Neuron (in vitro differentiated cells): ENCODE measurements around the gene SLC4A11.

ENCODE experiments used
- H2AFZ ChIP-seq: one replicate; pipeline ENCODE4 v1.6.1; 2013; ENCODE audit warnings: low read depth, mild to moderate bottlenecking, inconsistent platforms, low read length, moderate library complexity
- H3K27me3 ChIP-seq: one replicate; pipeline ENCODE4 v1.6.1; 2013; ENCODE audit warnings: low read length; ENCODE audit not compliant: insufficient read depth
- H3K36me3 ChIP-seq: one replicate; pipeline ENCODE4 v1.6.1; 2013; ENCODE audit warnings: low read length; ENCODE audit not compliant: insufficient read depth
- H3K4me1 ChIP-seq: one replicate; pipeline ENCODE4 v1.6.1; 2013; ENCODE audit warnings: low read length; ENCODE audit not compliant: insufficient read depth
- H3K4me3 ChIP-seq: 2 replicates; pipeline ENCODE4 v1.5.1; 2013; ENCODE audit warnings: mild to moderate bottlenecking, low read length, moderate library complexity
- H3K9me3 ChIP-seq: one replicate; pipeline ENCODE4 v1.6.1; 2013; ENCODE audit warnings: low read length

SLC4A11 gene

DNA sequence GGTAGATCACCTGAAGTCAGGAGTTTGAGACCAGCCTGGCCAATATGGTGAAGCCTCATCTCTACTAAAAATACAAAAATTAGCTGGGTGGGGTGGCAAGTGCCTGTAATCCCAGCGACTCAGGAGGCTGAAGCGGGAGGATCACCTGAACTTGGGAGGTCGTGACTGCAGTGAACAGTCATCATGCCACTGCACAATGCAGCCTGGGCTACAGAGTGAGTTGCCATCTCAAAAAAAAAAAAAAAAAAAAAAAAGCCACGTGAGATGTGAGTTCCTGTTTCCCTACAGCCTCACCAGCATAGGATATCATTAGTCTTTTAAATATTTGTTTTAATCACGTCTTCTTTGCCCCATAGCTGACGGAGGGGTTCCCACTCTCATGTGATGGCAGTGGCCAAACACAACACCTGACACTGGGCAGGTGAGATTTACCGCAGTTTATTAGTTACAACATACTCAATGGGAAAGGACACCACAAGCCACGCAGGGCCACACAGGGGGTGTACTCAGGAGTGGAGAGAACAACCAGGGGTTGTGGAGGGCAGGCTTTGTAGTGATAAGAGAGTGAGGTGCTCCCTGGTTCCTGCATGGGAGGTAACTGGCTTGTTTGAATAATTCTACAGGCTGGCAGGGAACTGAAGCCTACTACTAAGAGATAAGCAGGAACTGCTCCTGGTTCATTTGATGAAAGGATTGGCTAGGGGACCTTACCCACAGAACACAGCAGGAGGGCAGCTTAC, 61.1 kb downstream of the SLC4A11 start:
- H3K27me3 ChIP-seq = no peaks in the 10 kb centered on the region
- H2AFZ ChIP-seq = no peak overlapping the region
- H3K36me3 ChIP-seq = no peaks in the 10 kb centered on the region
- no peaks in the 10 kb centered on the region for H3K9me3 ChIP-seq
- peaks cover 12% of the 10 kb centered on the region for H3K4me1 ChIP-seq
- no peak overlapping the region for H3K4me3 ChIP-seq
